B cell (primary cell): ENCODE measurements around the gene FLYWCH2. TPM values are rescaled to one million over a fixed set of nuclear protein-coding genes. Genes with fewer than 3 reads are reported as not detected.

Experiments used
- ATAC-seq: fragments of 200-7000 bp; cut with Tn5 transposase; one replicate; pipeline ENCODE4 v1.10.0; 2021; ENCODE audit warnings: low read depth, mild to moderate bottlenecking, moderate number of reproducible peaks, moderate library complexity
- CTCF ChIA-PET: fragments of 350-600 bp; sonication (Branson Sonifier 250); formaldehyde crosslinking; loops from one replicate; lab custom pipeline; 2021; ENCODE audit warnings: antibody characterized with exemption, inconsistent platforms; lab: Charles Lee
- POLR2A ChIA-PET: fragments of 350-600 bp; sonication (Branson Sonifier 250); formaldehyde crosslinking; loops from one replicate; lab custom pipeline; 2021; ENCODE audit warnings: antibody characterized with exemption; lab: Charles Lee
- DNase-seq: peaks from one replicate; pipeline ENCODE4 v3.0.0; 2013
- H2AFZ ChIP-seq: 2 replicates; pipeline ENCODE4 v1.6.1; 2012; ENCODE audit warnings: mild to moderate bottlenecking, low read depth, low read length; ENCODE audit not compliant: insufficient read depth, poor library complexity, severe bottlenecking
- H3K27ac ChIP-seq, 2 donors: 1 replicate in 1 of 2; 2 replicates in 1 of 2; pipeline ENCODE4 v1.5.1; 2012 to 2013; ENCODE audit warnings: low read length in 2 of 2, mild to moderate bottlenecking in 2 of 2, moderate library complexity in 1 of 2
- H3K27me3 ChIP-seq, 4 experiments: fragments of 200-600 bp in 1 of 4; sonication (generic) in 1 of 4; replicated peaks in 1 of 4; 1 replicate in 2 of 4; 2 replicates in 2 of 4; pipeline versions ENCODE4 v1.6.1 to v1.7.0; 2013 to 2016; ENCODE audit warnings: low read length in 3 of 4, mild to moderate bottlenecking in 2 of 4, mixed read lengths in 1 of 4, moderate library complexity in 1 of 4; ENCODE audit not compliant: insufficient read depth in 4 of 4, control insufficient read depth in 3 of 4; ENCODE audit errors: control extremely low read depth in 1 of 4
- H3K36me3 ChIP-seq, 2 experiments: replicated peaks in 1 of 2; 1 replicate in 1 of 2; 2 replicates in 1 of 2; pipeline versions ENCODE4 v1.6.1 to v1.7.1; 2013; ENCODE audit warnings: low read length in 1 of 2; ENCODE audit not compliant: insufficient read depth in 2 of 2, control insufficient read depth in 1 of 2; ENCODE audit errors: control extremely low read depth in 1 of 2, extremely low read depth in 1 of 2
- H3K4me1 ChIP-seq, 2 donors: fragments of 200-600 bp in 1 of 2; sonication (generic) in 1 of 2; 1 replicate in 1 of 2; 2 replicates in 1 of 2; pipeline versions ENCODE4 v1.5.1 to v1.6.1; 2013 to 2017; ENCODE audit warnings: low read length in 2 of 2; ENCODE audit not compliant: control insufficient read depth in 2 of 2, insufficient read depth in 2 of 2
- H3K4me2 ChIP-seq: replicated peaks from 2 replicates; pipeline ENCODE3; 2012; ENCODE audit warnings: mild to moderate bottlenecking, low read depth, low read length; ENCODE audit not compliant: poor library complexity, severe bottlenecking
- H3K4me3 ChIP-seq, 5 experiments: fragments of 200-600 bp in 1 of 5; sonication (generic) in 1 of 5; 1 replicate in 3 of 5; 2 replicates in 2 of 5; pipeline versions ENCODE4 v1.5.1 to v1.7.0; 2011 to 2016; ENCODE audit warnings: low read length in 4 of 5, mild to moderate bottlenecking in 4 of 5, low read depth in 2 of 5, control low read depth in 1 of 5, moderate library complexity in 1 of 5; ENCODE audit not compliant: insufficient read depth in 1 of 5; ENCODE audit errors: control extremely low read depth in 1 of 5, extremely low read depth in 1 of 5
- H3K79me2 ChIP-seq: fragments of 200-600 bp; sonication (generic); one replicate; pipeline ENCODE4 v1.6.0; 2016; ENCODE audit warnings: low read length; ENCODE audit not compliant: control insufficient read depth, insufficient read depth
- H3K9ac ChIP-seq: fragments of 200-600 bp; sonication (generic); 2 replicates; pipeline ENCODE4 v1.6.1; 2017; ENCODE audit warnings: mild to moderate bottlenecking, low read length, moderate library complexity
- H3K9me3 ChIP-seq, 3 donors: one replicate each; pipeline versions ENCODE4 v1.6.1 to v1.7.1; 2013; ENCODE audit warnings: low read length in 2 of 3; ENCODE audit not compliant: control insufficient read depth in 2 of 3, insufficient read depth in 1 of 3; ENCODE audit errors: control extremely low read depth in 1 of 3
- H4K20me1 ChIP-seq: 2 replicates; pipeline ENCODE4 v1.6.0; 2012; ENCODE audit warnings: mild to moderate bottlenecking, low read length; ENCODE audit not compliant: insufficient read depth, control insufficient read depth, poor library complexity, severe bottlenecking
- H3K27ac Mint-ChIP-seq: one replicate; pipeline ENCODE4 v1.8.0; 2021; ENCODE audit warnings: mixed read lengths
- H3K27me3 Mint-ChIP-seq: one replicate; pipeline ENCODE4 v1.8.0; 2021; ENCODE audit warnings: mixed read lengths
- H3K4me1 Mint-ChIP-seq: one replicate; pipeline ENCODE4 v1.8.0; 2021; ENCODE audit warnings: mixed read lengths
- H3K4me3 Mint-ChIP-seq: one replicate; pipeline ENCODE4 v1.8.0; 2021; ENCODE audit warnings: mixed read lengths
- H3K9me3 Mint-ChIP-seq: one replicate; pipeline ENCODE4 v1.8.0; 2022; ENCODE audit warnings: mixed read lengths; ENCODE audit not compliant: insufficient read depth
- CTCF ChIP-seq: fragments of 200-600 bp; IDR thresholded peaks from one replicate; pipeline ENCODE4 v1.8.0; 2022; ENCODE audit warnings: antibody characterized with exemption, mild to moderate bottlenecking
- EZH2 ChIP-seq: IDR thresholded peaks from 2 replicates; pipeline ENCODE4 v1.6.1; 2012; ENCODE audit warnings: borderline replicate concordance, low read depth, mild to moderate bottlenecking, moderate library complexity, low read length; ENCODE audit not compliant: insufficient read depth, poor library complexity, severe bottlenecking
- WGBS: methylation state at CpG from one replicate; pipeline ENCODE4 v1.1.5; 2013; ENCODE audit warnings: missing lambda C conversion rate; ENCODE audit not compliant: insufficient coverage; 5-methylcytosine and 5-hydroxymethylcytosine counted together
- intact Hi-C: fragments of 100-400 bp; cut with micrococcal nuclease; formaldehyde crosslinking; loops from one replicate; pipeline ENCODE4 v1.10.0; 2022
- polyA plus RNA-seq: library from polyadenylated mRNA; depleted of rRNA; stranded (reverse); fragments of >200 nt; gene quantifications from 2 replicates; pipeline ENCODE4 v1.2.3, GENCODE V29; 2012
- total RNA-seq, 2 donors: library from RNA; stranded (reverse); fragments of 120-200 nt in 1 of 2; gene quantifications; 1 replicate in 1 of 2; 2 replicates in 1 of 2; pipeline versions ENCODE4 v1.2.3 to v1.2.4, GENCODE V29; 2013 to 2022

Gene FLYWCH2
- total and polyA plus RNA-seq, 2 donors (not counting 1 experiment from before 2014, with no cell fraction given), result 22.3 to 24.1 TPM

GRCh38 chr16:2874912-2875362 is 8.1 kb upstream of the FLYWCH2 start:
- H3K9me3 ChIP-seq, result peaks cover 0 to 3% (median 0%) of the 10 kb centered on the region in 3 donors
- Mint-ChIP-seq H3K27me3 (peaks cover 13% of the 10 kb centered on the region), H3K4me1 (peaks cover 2% of the 10 kb centered on the region), H3K27ac (peak overlapping the region; percentile 53), H3K9me3 (no peaks in the 10 kb centered on the region), H3K4me3 (no peak overlapping the region)
- peak overlapping the region; percentile 40 for H3K4me2 ChIP-seq
- H3K9ac ChIP-seq, result no peak overlapping the region
- POLR2A ChIA-PET, result interaction anchor here (0.7 kb wide), 1 partner anchor 34 kb away, joined by 5 read pairs; no protein-coding TSS in a partner anchor
- H3K4me1 ChIP-seq, result peaks cover 0 to 5% of the 10 kb centered on the region in 2 donors
- ATAC-seq (peak; percentile 100), DNase-seq (peak; percentile 86)
- no peaks in the 10 kb centered on the region for H3K79me2 ChIP-seq
- no peaks in the 10 kb centered on the region for H4K20me1 ChIP-seq
- TF ChIP-seq EZH2, result no peak
- TF ChIP-seq CTCF, result peak; percentile 94
- intact Hi-C loops, result loop anchor here (1.0 kb wide), 4 partner anchors 8 to 52 kb away; partner anchors contain the start of gene FLYWCH2
- peak overlapping the region; percentile 28 for H2AFZ ChIP-seq
- no peaks in the 10 kb centered on the region for H3K36me3 ChIP-seq
- no peak overlapping the region for H3K27ac ChIP-seq
- peaks cover 0 to 2% (median 0%) of the 10 kb centered on the region in 4 experiments for H3K27me3 ChIP-seq
- WGBS, result 0% methylated on average over 10 of the region's 25 CpGs
- CTCF ChIA-PET, result interaction anchor here (0.6 to 6.1 kb wide), 10 partner anchors 8 to 1228 kb away, joined by 4 to 61 read pairs (median 5); partner anchors contain the start of genes FLYWCH1 and FLYWCH2
- no peak overlapping the region for H3K4me3 ChIP-seq

- H3K4me1 Mint-ChIP-seq, result peaks cover 12% of the 10 kb centered on the region
- no peak overlapping the region for H3K4me3 Mint-ChIP-seq
- no peak overlapping the region for H2AFZ ChIP-seq
- no peak for ATAC-seq
- no peak overlapping the region for H3K27ac ChIP-seq
- no peak overlapping the region for H3K27ac Mint-ChIP-seq
- no peak for DNase-seq
- ChIA-PET CTCF (interaction anchor here (1.1 to 6.1 kb wide), 4 partner anchors 12 to 39 kb away, joined by 3 to 61 read pairs (median 10); partner anchors contain the start of gene FLYWCH1), POLR2A (interaction anchor here (1.0 kb wide), 1 partner anchor 47 kb away, joined by 4 read pairs; no protein-coding TSS in a partner anchor)
- H3K9ac ChIP-seq, result no peak overlapping the region
- no peaks in the 10 kb centered on the region for H3K9me3 Mint-ChIP-seq
- H3K79me2 ChIP-seq, result peaks cover 10% of the 10 kb centered on the region
- intact Hi-C loops, result loop anchor here (5.0 kb wide), 3 partner anchors 102 to 242 kb away; partner anchors contain the start of gene PKMYT1
- 96% methylated on average over 4 of the region's 6 CpGs for WGBS
- H3K27me3 Mint-ChIP-seq, result peaks cover 6% of the 10 kb centered on the region
- H4K20me1 ChIP-seq, result no peaks in the 10 kb centered on the region
- no peak overlapping the region for H3K4me2 ChIP-seq
- peaks cover 6 to 14% of the 10 kb centered on the region in 2 donors for H3K4me1 ChIP-seq
- H3K27me3 ChIP-seq, result peaks cover 0 to 2% (median 0%) of the 10 kb centered on the region in 4 experiments
- TF ChIP-seq EZH2 (no peak), CTCF (no peak)
- H3K36me3 ChIP-seq, result no peaks in the 10 kb centered on the region
- no peak overlapping the region for H3K4me3 ChIP-seq
- H3K9me3 ChIP-seq, result peaks cover 0 to 7% (median 0%) of the 10 kb centered on the region in 3 donors
Measured at GRCh38 chr16:2879854-2880508, 3.0 kb upstream of the FLYWCH2 start.
